Vagina (tissue), 2 donors: ENCODE data around the gene SMURF2.

Experiments used
- POLR2A ChIP-seq, 2 donors: fragments of 450-650 bp; IDR thresholded peaks; one replicate each; pipeline ENCODE4 v1.6.1; 2017; ENCODE audit warnings: antibody characterized with exemption in 2 of 2, mild to moderate bottlenecking in 2 of 2, moderate library complexity in 2 of 2
- POLR2AphosphoS5 ChIP-seq, 2 donors: sonication (generic); formaldehyde crosslinking; IDR thresholded peaks; one replicate each; pipeline ENCODE4 v1.9.0; 2017; ENCODE audit warnings: antibody characterized with exemption in 2 of 2, mild to moderate bottlenecking in 2 of 2, low read depth in 1 of 2; ENCODE audit not compliant: insufficient read depth in 1 of 2
- TF ChIP-seq, protein P1 (sequence below), 3 experiments: fragments of 450-650 bp in 2 of 3; fragments of 200-600 bp in 1 of 3; sonication (generic) in 1 of 3; IDR thresholded peaks; one replicate each; pipeline ENCODE4 v1.5.1; 2017 to 2019; ENCODE audit warnings: antibody characterized with exemption in 3 of 3, mild to moderate bottlenecking in 2 of 3, moderate library complexity in 2 of 3

DNA sequence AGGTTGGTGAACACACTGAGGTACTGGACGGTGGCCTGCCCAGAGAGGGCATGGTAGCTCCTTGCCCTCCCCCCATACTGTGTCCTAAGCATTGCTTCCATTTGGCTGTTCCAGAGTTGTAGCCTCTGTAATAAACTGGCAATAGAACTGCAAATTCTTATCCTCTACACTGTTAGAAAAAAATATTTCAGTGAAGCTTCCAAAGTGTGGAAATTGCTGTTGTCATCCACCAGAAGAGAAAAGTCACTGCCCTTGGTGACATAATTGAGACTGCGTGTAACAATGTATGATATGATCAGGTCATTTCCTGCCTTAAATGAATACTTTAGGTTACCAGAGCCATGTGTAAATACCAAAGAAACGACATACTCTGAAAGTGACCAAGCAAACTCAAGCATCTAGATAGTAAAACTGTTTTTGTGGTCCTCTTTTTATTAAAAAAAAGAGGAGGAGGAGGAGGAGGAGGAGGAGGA is 89.4 kb downstream of the SMURF2 start:
- TF ChIP-seq POLR2A (IDR thresholded peaks at IDR 0.05) (no peak), POLR2AphosphoS5 (IDR thresholded peaks at IDR 0.05; ENCODE audit: insufficient read depth in 1 of 2, low read depth in 1 of 2) (no peak)
- TF ChIP-seq, protein P1, sequence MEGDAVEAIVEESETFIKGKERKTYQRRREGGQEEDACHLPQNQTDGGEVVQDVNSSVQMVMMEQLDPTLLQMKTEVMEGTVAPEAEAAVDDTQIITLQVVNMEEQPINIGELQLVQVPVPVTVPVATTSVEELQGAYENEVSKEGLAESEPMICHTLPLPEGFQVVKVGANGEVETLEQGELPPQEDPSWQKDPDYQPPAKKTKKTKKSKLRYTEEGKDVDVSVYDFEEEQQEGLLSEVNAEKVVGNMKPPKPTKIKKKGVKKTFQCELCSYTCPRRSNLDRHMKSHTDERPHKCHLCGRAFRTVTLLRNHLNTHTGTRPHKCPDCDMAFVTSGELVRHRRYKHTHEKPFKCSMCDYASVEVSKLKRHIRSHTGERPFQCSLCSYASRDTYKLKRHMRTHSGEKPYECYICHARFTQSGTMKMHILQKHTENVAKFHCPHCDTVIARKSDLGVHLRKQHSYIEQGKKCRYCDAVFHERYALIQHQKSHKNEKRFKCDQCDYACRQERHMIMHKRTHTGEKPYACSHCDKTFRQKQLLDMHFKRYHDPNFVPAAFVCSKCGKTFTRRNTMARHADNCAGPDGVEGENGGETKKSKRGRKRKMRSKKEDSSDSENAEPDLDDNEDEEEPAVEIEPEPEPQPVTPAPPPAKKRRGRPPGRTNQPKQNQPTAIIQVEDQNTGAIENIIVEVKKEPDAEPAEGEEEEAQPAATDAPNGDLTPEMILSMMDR (IDR thresholded peaks at IDR 0.05) = no peak
